Prostate gland (tissue), 2 donors: Measurements from ENCODE around the gene TXNRD3.

Experiments
- CTCF ChIP-seq, 4 experiments: fragments of 200-600 bp in 2 of 4; fragments of 450-650 bp in 2 of 4; sonication (generic) in 2 of 4; IDR thresholded peaks; 1 replicate in 3 of 4; 2 replicates in 1 of 4; pipeline ENCODE4 v1.5.1; 2016 to 2019; ENCODE audit warnings: antibody characterized with exemption in 4 of 4, mild to moderate bottlenecking in 2 of 4, moderate library complexity in 2 of 4
- POLR2A ChIP-seq: fragments of 450-650 bp; IDR thresholded peaks from one replicate; pipeline ENCODE4 v1.6.1; 2016; ENCODE audit warnings: antibody characterized with exemption, mild to moderate bottlenecking
- POLR2AphosphoS5 ChIP-seq: sonication (generic); formaldehyde crosslinking; IDR thresholded peaks from one replicate; pipeline ENCODE4 v1.6.1; 2017; ENCODE audit warnings: antibody characterized with exemption

DNA sequence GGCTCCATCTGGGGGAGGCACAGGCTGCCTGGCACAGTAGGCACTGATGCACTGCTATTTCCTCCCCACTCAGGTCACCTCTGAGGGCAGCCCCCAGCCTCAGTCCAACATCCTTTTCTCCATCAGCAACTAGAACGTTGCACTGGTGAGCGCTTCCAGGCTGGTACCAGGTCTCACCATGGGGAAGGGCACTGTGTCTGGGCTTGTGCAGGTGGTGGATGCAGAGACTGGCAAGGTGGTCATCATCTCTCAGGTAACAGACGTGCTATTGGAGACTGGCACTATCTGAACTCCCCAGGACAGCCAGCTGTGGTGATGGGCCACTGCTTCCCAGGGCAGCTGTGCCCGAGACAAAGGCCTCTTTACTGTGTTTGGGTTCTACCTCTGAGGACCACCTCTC is 8.3 kb upstream of the TXNRD3 start:
- TF ChIP-seq CTCF (IDR thresholded peaks at IDR 0.05) (no peak), POLR2A (no peak), POLR2AphosphoS5 (no peak)
